Sigmoid colon (tissue), 7 donors: ENCODE results near the gene ZNF774. TPM values are rescaled to one million over a fixed set of nuclear protein-coding genes. Genes with fewer than 3 reads are reported as not detected.

ENCODE experiments used
- DNase-seq: peaks from one replicate; pipeline ENCODE4 v3.0.0-alpha.2; 2019
- H3K27ac ChIP-seq, 4 donors: fragments of 200-600 bp; sonication (generic); one replicate each; pipeline ENCODE4 v1.5.1; 2016 to 2019; ENCODE audit warnings: mild to moderate bottlenecking in 1 of 4
- H3K27me3 ChIP-seq, 3 donors: fragments of 200-600 bp; sonication (generic); one replicate each; pipeline ENCODE4 v1.5.1; 2019; ENCODE audit warnings: mild to moderate bottlenecking in 1 of 3
- H3K36me3 ChIP-seq, 4 donors: fragments of 200-600 bp; sonication (generic); one replicate each; pipeline ENCODE4 v1.5.1; 2016 to 2019
- H3K4me1 ChIP-seq, 4 donors: fragments of 200-600 bp; sonication (generic); one replicate each; pipeline ENCODE4 v1.5.1; 2017 to 2019
- H3K4me3 ChIP-seq, 4 donors: fragments of 200-600 bp; sonication (generic); one replicate each; pipeline ENCODE4 v1.5.1; 2017 to 2019; ENCODE audit warnings: mild to moderate bottlenecking in 2 of 4, moderate library complexity in 1 of 4
- H3K9me3 ChIP-seq, 4 donors: fragments of 200-600 bp in 3 of 4; sonication (generic) in 3 of 4; one replicate each; pipeline versions ENCODE4 v1.5.1 to v1.6.1; 2013 to 2019
- CTCF ChIP-seq, 4 experiments: fragments of 450-650 bp in 3 of 4; fragments of 200-600 bp in 1 of 4; IDR thresholded peaks; one replicate each; pipeline ENCODE4 v1.5.1; 2016 to 2019; ENCODE audit warnings: antibody characterized with exemption in 4 of 4, mild to moderate bottlenecking in 3 of 4, moderate library complexity in 2 of 4
- EP300 ChIP-seq, 4 donors: sonication (generic); formaldehyde crosslinking; IDR thresholded peaks; one replicate each; pipeline ENCODE4 v1.6.1; 2017; ENCODE audit warnings: antibody characterized with exemption in 4 of 4
- POLR2A ChIP-seq, 2 donors: fragments of 450-650 bp; IDR thresholded peaks; one replicate each; pipeline ENCODE4 v1.6.1; 2016; ENCODE audit warnings: antibody characterized with exemption in 2 of 2, mild to moderate bottlenecking in 2 of 2, moderate library complexity in 2 of 2
- POLR2AphosphoS5 ChIP-seq, 4 donors: sonication (generic); formaldehyde crosslinking; IDR thresholded peaks; one replicate each; pipeline ENCODE4 v1.6.1; 2017; ENCODE audit warnings: antibody characterized with exemption in 4 of 4
- WGBS, 2 donors: extraction: QIAGEN DNeasy Blood & Tissue Kit; methylation state at CpG; one replicate each; pipeline ENCODE4 v1.1.7; 2013; 5-methylcytosine and 5-hydroxymethylcytosine counted together
- intact Hi-C: fragments of 100-400 bp; cut with DNase I; formaldehyde crosslinking; loops from one replicate; pipeline ENCODE4 v1.15.1; 2023
- polyA plus RNA-seq, 3 donors: library from polyadenylated mRNA; stranded (reverse); fragments of 200-250 nt; gene quantifications; one replicate each; pipeline ENCODE4 v1.2.3, GENCODE V29; 2013
- total RNA-seq, 4 donors: library from RNA; depleted of rRNA; stranded (reverse); fragments of >200 nt; gene quantifications; one replicate each; pipeline ENCODE4 v1.1.0, GENCODE V29; 2016
- donor health status: healthy with polysubstance abuse.
- donor health status: Bipolar disorder and iron deficiency.
- donor health status: healthy.

Gene ZNF774
- total and polyA plus RNA-seq, 7 donors, result 1.4 to 4.3 (median 2.3) TPM

GRCh38 chr15:90320062-90320884 is 31.8 kb upstream of the ZNF774 start:
- Histone ChIP-seq H3K27ac (peak overlapping the region; percentile 28 to 50 (median 36)), H3K4me1 (peaks cover 0 to 42% (median 32%) of the 10 kb centered on the region in 4 donors), H3K27me3 (no peaks in the 10 kb centered on the region), H3K4me3 (peak overlapping the region in 1 of 4 donors; percentile 11), H3K9me3 (no peaks in the 10 kb centered on the region), H3K36me3 (no peaks in the 10 kb centered on the region)
- intact Hi-C loops, result loop anchor here (1.0 kb wide), 1 partner anchor 162 kb away; no protein-coding TSS in a partner anchor
- no peak for TF ChIP-seq POLR2A (IDR thresholded peaks at IDR 0.05)
- peak in 1 of 4 donors; percentile 24 for TF ChIP-seq POLR2AphosphoS5 (IDR thresholded peaks at IDR 0.05)
- TF ChIP-seq CTCF (IDR thresholded peaks at IDR 0.05), result peak; percentile 95 to 100 (median 99)
- DNase-seq, result peak; percentile 93
- 5 to 18% methylated on average over 17 of the region's 17 CpGs for WGBS, 2 donors

GRCh38 chr15:90320885-90321278 is 31.2 kb upstream of the ZNF774 start:
- no peak for TF ChIP-seq POLR2AphosphoS5 (IDR thresholded peaks at IDR 0.05)
- no peak for TF ChIP-seq EP300 (IDR thresholded peaks at IDR 0.05)
- no peak for TF ChIP-seq CTCF (IDR thresholded peaks at IDR 0.05)
- 15 to 69% methylated on average over 1 of the region's 1 CpG for WGBS, 2 donors
- H3K4me1 ChIP-seq, result peaks cover 0 to 35% (median 26%) of the 10 kb centered on the region in 4 donors
- intact Hi-C loops, result loop anchor here (1.0 kb wide), 1 partner anchor 161 kb away; no protein-coding TSS in a partner anchor
- H3K9me3 ChIP-seq, result no peaks in the 10 kb centered on the region
- no peaks in the 10 kb centered on the region for H3K36me3 ChIP-seq
- H3K4me3 ChIP-seq, result no peak overlapping the region
- no peaks in the 10 kb centered on the region for H3K27me3 ChIP-seq
- no peak for DNase-seq
- no peak overlapping the region for H3K27ac ChIP-seq

GRCh38 chr15:90322538-90322937 is 29.5 kb upstream of the ZNF774 start:
- H3K27me3 ChIP-seq, result no peaks in the 10 kb centered on the region
- H3K27ac ChIP-seq, result no peak overlapping the region
- H3K9me3 ChIP-seq, result no peaks in the 10 kb centered on the region
- 80 to 89% methylated on average over 4 of the region's 4 CpGs for WGBS, 2 donors
- no peaks in the 10 kb centered on the region for H3K36me3 ChIP-seq
- H3K4me1 ChIP-seq, result peaks cover 0 to 26% (median 18%) of the 10 kb centered on the region in 4 donors
- no peak overlapping the region for H3K4me3 ChIP-seq
- intact Hi-C loops, result no loop called here
- TF ChIP-seq POLR2AphosphoS5 (IDR thresholded peaks at IDR 0.05) (no peak), EP300 (IDR thresholded peaks at IDR 0.05) (no peak), CTCF (IDR thresholded peaks at IDR 0.05) (no peak), POLR2A (IDR thresholded peaks at IDR 0.05) (no peak)
- DNase-seq, result peak; percentile 39

GRCh38 chr15:90325726-90326125 is 26.4 kb upstream of the ZNF774 start:
- no peaks in the 10 kb centered on the region for H3K36me3 ChIP-seq
- H3K4me1 ChIP-seq, result peaks cover 0 to 15% (median 8%) of the 10 kb centered on the region in 4 donors
- no peak overlapping the region for H3K4me3 ChIP-seq
- peak; percentile 35 for DNase-seq
- TF ChIP-seq EP300 (IDR thresholded peaks at IDR 0.05) (no peak), CTCF (IDR thresholded peaks at IDR 0.05) (no peak), POLR2A (IDR thresholded peaks at IDR 0.05) (no peak), POLR2AphosphoS5 (IDR thresholded peaks at IDR 0.05) (no peak)
- H3K9me3 ChIP-seq, result no peaks in the 10 kb centered on the region
- whole genome bisulfite sequencing, 2 donors, result 90 to 94% methylated on average over 4 of the region's 4 CpGs
- H3K27ac ChIP-seq, result no peak overlapping the region
- intact Hi-C loops, result no loop called here
- no peaks in the 10 kb centered on the region for H3K27me3 ChIP-seq
